Measurements from ENCODE around the gene METAP1D. TPM values are rescaled to one million over a fixed set of nuclear protein-coding genes. Genes with fewer than 3 reads are reported as not detected.
A peak's percentile ranks its signal among the peaks of the same experiment; 100 is the strongest.

METAP1D gene
- total and polyA plus RNA-seq, 2 donors (not counting 3 experiments of a cell fraction or from before 2014, with no cell fraction given) = 4.2 to 8.1 TPM

DNA sequence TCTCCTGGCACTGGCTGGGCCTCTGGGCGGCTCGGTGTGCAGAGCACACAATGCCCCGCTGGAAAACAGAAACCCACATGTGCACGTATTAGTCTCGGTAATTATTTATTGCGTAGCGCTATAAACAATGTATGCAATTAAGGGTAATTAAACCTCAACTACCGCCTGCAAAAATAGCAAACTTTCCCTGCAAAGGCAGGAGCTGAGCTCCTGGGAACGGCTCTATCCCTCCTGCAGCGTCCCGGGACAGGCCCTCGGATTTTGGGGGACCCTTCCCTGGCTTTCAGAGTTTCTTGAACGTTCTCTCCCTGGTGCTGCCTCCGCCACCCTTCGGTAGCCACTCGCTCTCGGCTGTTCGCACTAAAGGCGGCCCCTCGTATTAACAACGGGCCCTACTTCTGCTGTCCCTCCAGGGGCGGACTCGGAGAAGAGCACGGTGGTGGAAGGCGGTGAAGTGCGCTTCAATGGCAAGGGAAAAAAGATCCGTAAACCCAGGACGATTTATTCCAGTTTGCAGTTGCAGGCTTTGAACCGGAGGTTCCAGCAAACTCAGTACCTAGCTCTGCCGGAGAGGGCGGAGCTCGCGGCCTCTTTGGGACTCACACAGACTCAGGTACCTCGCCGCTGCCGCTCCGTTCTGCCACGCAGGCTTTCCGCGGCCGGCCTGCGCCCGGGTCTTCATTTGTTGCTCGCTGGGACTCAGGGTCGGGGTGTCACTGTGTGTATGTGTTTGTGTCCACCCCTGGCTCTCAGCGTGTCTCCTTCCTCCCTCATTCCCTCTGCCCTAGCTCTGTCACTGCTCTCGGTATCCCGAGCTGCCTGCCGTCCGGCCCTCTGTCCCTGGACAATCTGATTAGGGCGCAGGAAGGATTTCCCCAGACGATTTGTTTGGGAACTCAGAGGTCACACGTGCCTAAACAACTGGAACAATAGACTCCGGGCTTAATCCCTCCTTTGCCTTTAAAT, 86.8 kb downstream of the METAP1D start:
- H3K4me3 ChIP-seq (replicated peaks in 1 of 3; ENCODE audit: insufficient read depth in 1 of 3, low read depth in 1 of 3, low read length in 3 of 3) = no peak overlapping the region

More for the DNA sequence above, 86.8 kb downstream of the METAP1D start:
- Histone ChIP-seq H3K79me2 (ENCODE audit: control insufficient read depth, insufficient read depth, low read length) (no peaks in the 10 kb centered on the region), H2AFZ (ENCODE audit: low read depth, low read length) (no peak overlapping the region), H3K36me3 (ENCODE audit: control insufficient read depth in 2 of 2, extremely low read depth in 1 of 2, insufficient read depth in 2 of 2, low read length in 2 of 2) (no peaks in the 10 kb centered on the region), H3K4me1 (ENCODE audit: control insufficient read depth, extremely low read depth, insufficient read depth, low read length) (peaks cover 20% of the 10 kb centered on the region), H4K20me1 (replicated peaks; ENCODE audit: control insufficient read depth, extremely low read depth, insufficient read depth, low read length) (no peaks in the 10 kb centered on the region), H3K9me1 (replicated peaks; ENCODE audit: control insufficient read depth, extremely low read depth, insufficient read depth, low read length) (no peaks in the 10 kb centered on the region), H3K27ac (ENCODE audit: insufficient read depth, low read depth, low read length) (no peak overlapping the region), H3K9ac (replicated peaks; ENCODE audit: extremely low read depth, insufficient read depth, low read length) (no peak overlapping the region), H3K4me2 (ENCODE audit: insufficient read depth, low read length) (no peak overlapping the region), H3K9me3 (replicated peaks; ENCODE audit: control insufficient read depth, insufficient read depth, low read length) (no peaks in the 10 kb centered on the region), H3K27me3 (ENCODE audit: control insufficient read depth in 2 of 2, insufficient read depth in 2 of 2, low read length in 2 of 2) (peaks cover 89 to 100% of the 10 kb centered on the region in 2 experiments)
- DNase-seq (ENCODE audit: low read depth, low spot score) (peak; percentile 20), FAIRE-seq (peak; percentile 21)
- dilution Hi-C loops (cut with MboI; ENCODE audit: extremely low pct_ligation_motif_present, low sequenced_read_pairs) = no loop called here
- TF ChIP-seq EZH2 (IDR thresholded peaks at IDR 0.05; ENCODE audit: borderline replicate concordance, low read depth, low read length, severe bottlenecking) (peak; percentile 80), POLR2A (IDR thresholded peaks at IDR 0.05; ENCODE audit: low read depth, low read length) (no peak)
- TF ChIP-seq, protein P1, sequence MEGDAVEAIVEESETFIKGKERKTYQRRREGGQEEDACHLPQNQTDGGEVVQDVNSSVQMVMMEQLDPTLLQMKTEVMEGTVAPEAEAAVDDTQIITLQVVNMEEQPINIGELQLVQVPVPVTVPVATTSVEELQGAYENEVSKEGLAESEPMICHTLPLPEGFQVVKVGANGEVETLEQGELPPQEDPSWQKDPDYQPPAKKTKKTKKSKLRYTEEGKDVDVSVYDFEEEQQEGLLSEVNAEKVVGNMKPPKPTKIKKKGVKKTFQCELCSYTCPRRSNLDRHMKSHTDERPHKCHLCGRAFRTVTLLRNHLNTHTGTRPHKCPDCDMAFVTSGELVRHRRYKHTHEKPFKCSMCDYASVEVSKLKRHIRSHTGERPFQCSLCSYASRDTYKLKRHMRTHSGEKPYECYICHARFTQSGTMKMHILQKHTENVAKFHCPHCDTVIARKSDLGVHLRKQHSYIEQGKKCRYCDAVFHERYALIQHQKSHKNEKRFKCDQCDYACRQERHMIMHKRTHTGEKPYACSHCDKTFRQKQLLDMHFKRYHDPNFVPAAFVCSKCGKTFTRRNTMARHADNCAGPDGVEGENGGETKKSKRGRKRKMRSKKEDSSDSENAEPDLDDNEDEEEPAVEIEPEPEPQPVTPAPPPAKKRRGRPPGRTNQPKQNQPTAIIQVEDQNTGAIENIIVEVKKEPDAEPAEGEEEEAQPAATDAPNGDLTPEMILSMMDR (IDR thresholded peaks at IDR 0.05; ENCODE audit: extremely low read depth in 1 of 2, insufficient read depth in 1 of 2, low read depth in 1 of 2, low read length in 2 of 2) = peak in 1 of 2 donors; percentile 3
- intact Hi-C loops (cut with micrococcal nuclease) = no loop called here
- BruUV-seq (replicated peaks) = no TSS peak
- ChIA-PET CTCF (interaction anchor here (1.0 to 2.7 kb wide), 4 partner anchors 10 to 41 kb away, joined by 3 to 12 read pairs (median 4); partner anchors contain the start of gene DLX2), POLR2A (no interaction called here)

Measured in endothelial cell of umbilical vein (primary cell).